ENCODE data around the gene NEB. TPM values are rescaled to one million over a fixed set of nuclear protein-coding genes. Genes with fewer than 3 reads are reported as not detected.

NEB gene
- total and polyA plus RNA-seq, 2 of the 4 experiments (the other 2 are of a cell fraction) = under 0.01 TPM; not detected in 1

- in situ Hi-C loops (cut with MboI; ENCODE audit: low sequenced_read_pairs) (no loop called here), intact Hi-C loops (cut with micrococcal nuclease) (no loop called here), dilution Hi-C loops (cut with HindIII; ENCODE audit: low sequenced_read_pairs, unreplicated experiment) (no loop called here)
- Histone ChIP-seq H2AK9ac (replicated peaks; ENCODE audit: low read depth, low read length, poor library complexity) (no peak overlapping the region), H3K18ac (ENCODE audit: low read depth, low read length) (no peak overlapping the region), H3K14ac (replicated peaks; ENCODE audit: low read depth, low read length) (no peak overlapping the region), H3K36me3 (ENCODE audit: control insufficient read depth, insufficient read depth, low read length) (no peaks in the 10 kb centered on the region), H2BK5ac (ENCODE audit: low read depth, low read length, poor library complexity, severe bottlenecking) (no peak overlapping the region), H3K79me1 (ENCODE audit: low read depth in 1 of 2, low read length in 2 of 2) (no peaks in the 10 kb centered on the region), H3K9me3 (ENCODE audit: control insufficient read depth, insufficient read depth, low read length) (no peaks in the 10 kb centered on the region), H3K27ac (ENCODE audit: insufficient read depth, low read length) (no peak overlapping the region), H4K8ac (ENCODE audit: low read depth in 2 of 2, low read length in 2 of 2) (no peak overlapping the region), H3K9ac (ENCODE audit: low read depth, low read length) (no peak overlapping the region), H2AFZ (replicated peaks; ENCODE audit: low read length, poor library complexity) (no peak overlapping the region), H3K56ac (ENCODE audit: extremely low read depth, insufficient read depth, low read length) (no peak overlapping the region), H2BK20ac (ENCODE audit: low read depth, low read length) (no peak overlapping the region), H3K23ac (ENCODE audit: low read depth, low read length) (no peak overlapping the region), H2BK120ac (ENCODE audit: low read depth, low read length) (no peak overlapping the region), H3K4ac (ENCODE audit: low read depth, low read length) (no peak overlapping the region), H2BK15ac (ENCODE audit: low read depth, low read length) (no peak overlapping the region), H3K9me1 (ENCODE audit: insufficient read depth, low read length) (no peaks in the 10 kb centered on the region), H3K4me2 (ENCODE audit: low read depth, low read length) (no peak overlapping the region), H4K5ac (ENCODE audit: low read depth, low read length) (no peak overlapping the region), H3K27me3 (ENCODE audit: control insufficient read depth, insufficient read depth, low read length) (no peaks in the 10 kb centered on the region), H3K4me3 (ENCODE audit: insufficient read depth, low read depth, low read length) (no peak overlapping the region), H4K91ac (ENCODE audit: insufficient read depth, low read depth, low read length) (no peak overlapping the region), H3K4me1 (ENCODE audit: control insufficient read depth, insufficient read depth, low read length) (no peaks in the 10 kb centered on the region), H4K20me1 (ENCODE audit: insufficient read depth, low read length) (no peaks in the 10 kb centered on the region), H2AK5ac (ENCODE audit: low read depth, low read length) (no peak overlapping the region)
- WGBS, 2 experiments (ENCODE audit: extremely low coverage in 2 of 2, insufficient read length in 1 of 2) = 76% methylated on average over 2 of the region's 4 CpGs; no CpG with 5 or more reads in 1 of the 2 experiments
- no TSS peak for BruUV-seq (replicated peaks)
- DNase-seq (no peak), ATAC-seq (ENCODE audit: low read depth) (no peak)
- no peak for TF ChIP-seq POLR2A (IDR thresholded peaks at IDR 0.05; ENCODE audit: low read depth, low read length)
- no peak for TF ChIP-seq USF2 (IDR thresholded peaks at IDR 0.05; ENCODE audit: low read depth, low read length)
- no peak for TF ChIP-seq SMC3 (IDR thresholded peaks at IDR 0.05; ENCODE audit: low read depth, low read length)
- ChIA-PET POLR2A (ENCODE audit: unreplicated experiment) (no interaction called here), CTCF (no interaction called here)
Observed at GRCh38 chr2:151718796-151719195, 15.5 kb downstream of the NEB start.

Measured in IMR-90 (cell line).